ENCODE measurements around the gene CSTPP1.

CSTPP1 gene

DNA sequence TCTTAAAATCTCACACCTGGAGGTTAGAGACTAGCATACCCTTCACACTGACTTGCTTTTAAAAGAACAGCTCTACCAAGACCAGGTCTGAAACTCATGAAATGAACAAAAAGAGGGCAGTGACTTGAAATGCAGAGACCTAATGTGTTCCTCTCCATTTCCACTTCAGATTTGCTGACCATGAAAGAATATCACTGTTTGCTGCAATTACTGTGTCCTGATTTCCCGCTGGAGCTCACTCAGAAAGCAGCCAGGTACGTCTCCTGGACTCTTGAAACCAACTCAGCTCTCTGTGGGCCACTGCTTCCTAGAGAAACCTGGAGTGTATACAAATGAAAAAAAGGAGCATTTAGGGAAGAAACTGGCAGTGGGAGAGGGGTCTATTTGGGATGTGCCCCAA lies 200.9 kb downstream of the CSTPP1 start:
- Mint-ChIP-seq H3K4me1 (ENCODE audit: low read depth) (no peaks in the 10 kb centered on the region), H3K4me3 (no peak overlapping the region), H3K27ac (peak overlapping the region; percentile 6), H3K9me3 (no peaks in the 10 kb centered on the region), H3K36me3 (ENCODE audit: low read depth) (peaks cover 21% of the 10 kb centered on the region), H3K27me3 (no peaks in the 10 kb centered on the region)
- no peak for DNase-seq

DNA sequence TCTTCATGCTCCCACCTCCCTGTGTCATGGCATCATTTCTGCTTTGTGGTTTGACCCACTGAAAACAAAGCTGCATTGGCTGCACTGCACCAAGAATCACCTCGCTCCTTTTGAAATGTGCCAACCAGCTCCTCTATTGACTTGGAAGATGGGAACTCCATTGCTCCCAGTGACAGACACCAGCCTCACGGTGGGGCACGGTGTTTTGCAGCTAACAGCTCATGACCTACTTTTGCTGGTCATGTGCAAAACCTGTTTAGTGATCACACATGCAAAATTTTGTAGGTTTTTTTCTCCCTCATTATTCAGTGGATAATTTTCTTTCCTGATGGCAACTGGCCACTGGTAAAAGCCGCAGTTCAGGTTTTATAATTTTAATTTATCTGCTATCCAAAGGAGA lies 203.3 kb downstream of the CSTPP1 start:
- Mint-ChIP-seq H3K27me3 (no peaks in the 10 kb centered on the region), H3K9me3 (no peaks in the 10 kb centered on the region), H3K27ac (no peak overlapping the region), H3K36me3 (ENCODE audit: low read depth) (peaks cover 21% of the 10 kb centered on the region), H3K4me3 (no peak overlapping the region), H3K4me1 (ENCODE audit: low read depth) (no peaks in the 10 kb centered on the region)
- DNase-seq: no peak

- no peaks in the 10 kb centered on the region for H3K4me1 Mint-ChIP-seq (ENCODE audit: low read depth)
- peaks cover 11% of the 10 kb centered on the region for H3K36me3 Mint-ChIP-seq (ENCODE audit: low read depth)
- no peak overlapping the region for H3K4me3 Mint-ChIP-seq
- H3K27ac Mint-ChIP-seq: no peak overlapping the region
- no peak for DNase-seq
- no peaks in the 10 kb centered on the region for H3K9me3 Mint-ChIP-seq
- H3K27me3 Mint-ChIP-seq: no peaks in the 10 kb centered on the region
Observed at GRCh38 chr11:47143322-47143721, 206.8 kb downstream of the CSTPP1 start.

DNA sequence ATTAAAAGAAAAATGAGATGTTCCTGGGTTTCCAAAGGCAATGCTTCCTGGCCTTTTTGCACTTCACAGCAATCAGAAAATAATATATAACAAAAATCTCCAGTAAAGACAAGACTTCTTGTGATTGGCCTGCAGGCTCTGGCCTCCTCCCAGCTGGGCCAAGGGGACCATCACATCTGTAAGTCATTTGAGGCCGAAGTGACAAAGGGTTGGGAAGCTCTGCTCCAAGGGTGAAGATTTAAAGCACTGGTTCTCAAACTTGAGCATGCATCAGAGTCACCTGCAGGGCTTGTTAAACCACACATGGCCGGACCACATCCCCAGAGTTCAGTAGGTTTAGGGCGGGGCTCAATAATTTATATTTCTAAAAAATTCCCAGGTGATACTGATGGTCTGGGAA lies 208.0 kb downstream of the CSTPP1 start:
- H3K9me3 Mint-ChIP-seq: no peaks in the 10 kb centered on the region
- no peak overlapping the region for H3K27ac Mint-ChIP-seq
- no peak overlapping the region for H3K4me3 Mint-ChIP-seq
- no peaks in the 10 kb centered on the region for H3K27me3 Mint-ChIP-seq
- H3K36me3 Mint-ChIP-seq (ENCODE audit: low read depth): peaks cover 8% of the 10 kb centered on the region
- DNase-seq: no peak
- H3K4me1 Mint-ChIP-seq (ENCODE audit: low read depth): no peaks in the 10 kb centered on the region

GRCh38 chr11:47147250-47147649 lies 210.7 kb downstream of the CSTPP1 start:
- no peak overlapping the region for H3K27ac Mint-ChIP-seq
- H3K4me3 Mint-ChIP-seq: no peak overlapping the region
- no peaks in the 10 kb centered on the region for H3K4me1 Mint-ChIP-seq (ENCODE audit: low read depth)
- DNase-seq: no peak
- H3K27me3 Mint-ChIP-seq: no peaks in the 10 kb centered on the region
- H3K9me3 Mint-ChIP-seq: no peaks in the 10 kb centered on the region
- peaks cover 5% of the 10 kb centered on the region for H3K36me3 Mint-ChIP-seq (ENCODE audit: low read depth)

DNA sequence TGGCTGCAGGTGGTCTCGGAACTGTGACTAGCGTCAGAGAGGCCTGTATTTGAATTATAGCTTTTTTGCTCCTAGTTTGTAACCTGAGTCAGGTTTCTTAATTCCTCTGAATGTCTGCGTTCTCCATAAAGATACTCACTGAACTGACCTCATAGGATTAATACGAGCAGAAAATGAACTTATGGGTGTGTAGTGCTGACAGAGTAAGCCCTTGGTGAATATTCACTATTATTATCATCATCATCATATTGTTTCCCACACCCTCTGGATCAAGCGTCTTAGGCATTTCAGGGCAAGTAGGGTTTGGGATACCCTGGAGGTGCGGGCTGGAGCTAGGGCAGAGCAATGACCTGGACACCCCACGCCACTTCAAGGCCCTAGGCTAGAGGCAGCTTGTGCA lies 211.1 kb downstream of the CSTPP1 start:
- DNase-seq: no peak
- Mint-ChIP-seq H3K27ac (no peak overlapping the region), H3K27me3 (no peaks in the 10 kb centered on the region), H3K9me3 (no peaks in the 10 kb centered on the region), H3K36me3 (ENCODE audit: low read depth) (peaks cover 5% of the 10 kb centered on the region), H3K4me1 (ENCODE audit: low read depth) (no peaks in the 10 kb centered on the region), H3K4me3 (no peak overlapping the region)

- Mint-ChIP-seq H3K36me3 (ENCODE audit: low read depth) (peaks cover 5% of the 10 kb centered on the region), H3K4me1 (ENCODE audit: low read depth) (peaks cover 4% of the 10 kb centered on the region), H3K9me3 (no peaks in the 10 kb centered on the region), H3K4me3 (no peak overlapping the region), H3K27ac (no peak overlapping the region), H3K27me3 (no peaks in the 10 kb centered on the region)
- no peak for DNase-seq
Observed at GRCh38 chr11:47148270-47148669, 211.7 kb downstream of the CSTPP1 start.

GRCh38 chr11:47148903-47149531 lies 212.5 kb downstream of the CSTPP1 start:
- no peak overlapping the region for H3K4me3 Mint-ChIP-seq
- no peaks in the 10 kb centered on the region for H3K27me3 Mint-ChIP-seq
- DNase-seq: no peak
- H3K27ac Mint-ChIP-seq: no peak overlapping the region
- peaks cover 11% of the 10 kb centered on the region for H3K4me1 Mint-ChIP-seq (ENCODE audit: low read depth)
- peaks cover 5% of the 10 kb centered on the region for H3K36me3 Mint-ChIP-seq (ENCODE audit: low read depth)
- H3K9me3 Mint-ChIP-seq: no peaks in the 10 kb centered on the region

DNA sequence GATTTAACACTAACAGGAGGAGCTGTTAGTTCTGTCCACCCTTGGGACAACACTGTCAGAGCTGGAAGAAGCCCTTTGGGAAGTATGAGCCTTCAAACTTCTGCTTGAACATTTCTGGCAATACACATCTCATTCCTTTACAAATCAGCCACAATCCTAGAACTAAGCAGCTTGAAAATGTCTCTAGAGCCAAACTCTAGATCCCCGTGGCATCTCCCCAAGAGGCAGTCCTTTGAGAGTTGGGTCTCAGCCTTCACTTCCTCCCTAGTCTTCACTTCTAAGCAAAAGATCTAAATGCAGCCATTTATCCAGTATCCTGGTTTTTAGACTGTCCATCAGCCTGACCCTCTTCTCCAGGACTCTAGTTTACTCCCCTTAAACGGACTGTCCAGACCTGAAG lies 213.2 kb downstream of the CSTPP1 start:
- H3K9me3 Mint-ChIP-seq: no peaks in the 10 kb centered on the region
- no peak for DNase-seq
- H3K27me3 Mint-ChIP-seq: no peaks in the 10 kb centered on the region
- H3K27ac Mint-ChIP-seq: no peak overlapping the region
- peaks cover 5% of the 10 kb centered on the region for H3K36me3 Mint-ChIP-seq (ENCODE audit: low read depth)
- no peak overlapping the region for H3K4me3 Mint-ChIP-seq
- H3K4me1 Mint-ChIP-seq (ENCODE audit: low read depth): peaks cover 18% of the 10 kb centered on the region

GRCh38 chr11:47152126-47152952 lies 215.8 kb downstream of the CSTPP1 start:
- Mint-ChIP-seq H3K36me3 (ENCODE audit: low read depth) (peaks cover 5% of the 10 kb centered on the region), H3K9me3 (no peaks in the 10 kb centered on the region), H3K27ac (no peak overlapping the region), H3K4me1 (ENCODE audit: low read depth) (peaks cover 29% of the 10 kb centered on the region), H3K27me3 (no peaks in the 10 kb centered on the region), H3K4me3 (no peak overlapping the region)
- no peak for DNase-seq

GRCh38 chr11:47152953-47153950 lies 216.7 kb downstream of the CSTPP1 start:
- Mint-ChIP-seq H3K27ac (peak overlapping the region; percentile 60), H3K9me3 (no peaks in the 10 kb centered on the region), H3K27me3 (no peaks in the 10 kb centered on the region), H3K4me3 (no peak overlapping the region), H3K4me1 (ENCODE audit: low read depth) (peaks cover 29% of the 10 kb centered on the region), H3K36me3 (ENCODE audit: low read depth) (peaks cover 7% of the 10 kb centered on the region)
- peak; percentile 75 for DNase-seq

DNA sequence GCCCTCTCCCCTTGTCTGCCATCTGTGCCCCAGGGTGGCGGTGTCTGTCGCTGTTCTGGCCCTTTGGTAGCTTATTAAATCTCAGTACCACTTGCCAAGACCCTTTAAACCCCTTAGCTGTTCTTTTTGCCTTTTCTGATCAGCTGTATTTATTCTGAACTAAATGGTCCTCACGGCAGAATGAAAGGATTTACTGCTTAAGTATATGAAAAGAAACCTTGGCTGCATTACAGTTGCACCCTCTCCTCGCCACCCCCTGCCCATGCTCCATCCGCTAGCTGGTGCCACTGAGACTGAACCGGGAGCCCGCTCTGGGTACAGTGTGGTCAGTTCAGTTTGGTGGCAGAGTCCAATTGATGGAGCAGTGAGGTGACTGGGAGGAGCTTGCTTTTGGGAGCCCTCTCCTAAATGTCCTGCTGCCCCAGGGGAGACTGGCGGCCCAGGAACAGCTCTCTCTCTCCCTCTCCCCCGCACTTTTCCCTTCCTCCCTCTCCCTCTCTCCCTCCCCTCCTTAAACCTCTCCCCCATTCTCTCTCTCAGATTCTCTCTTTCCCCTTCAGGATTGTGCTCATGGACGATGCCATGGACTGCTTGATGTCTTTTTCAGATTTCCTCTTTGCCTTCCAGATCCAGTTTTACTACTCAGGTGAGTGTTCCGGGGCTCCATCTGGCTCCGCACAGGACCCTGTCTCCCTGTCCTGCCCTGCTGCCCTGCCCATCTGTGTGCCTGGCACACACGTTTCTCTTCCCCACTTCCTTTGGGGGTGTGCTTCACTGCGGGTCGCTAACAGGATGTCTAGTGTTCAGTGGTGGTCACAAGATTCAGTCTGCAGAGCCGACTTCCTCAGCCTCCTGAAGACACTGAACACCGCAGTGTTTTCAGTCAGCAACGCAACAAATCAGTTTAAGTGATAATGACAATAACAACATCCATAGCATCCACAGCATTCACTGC lies 218.3 kb downstream of the CSTPP1 start:
- peaks cover 29% of the 10 kb centered on the region for H3K4me1 Mint-ChIP-seq (ENCODE audit: low read depth)
- H3K27ac Mint-ChIP-seq: peak overlapping the region; percentile 80
- H3K36me3 Mint-ChIP-seq (ENCODE audit: low read depth): peaks cover 7% of the 10 kb centered on the region
- H3K27me3 Mint-ChIP-seq: no peaks in the 10 kb centered on the region
- DNase-seq: no peak
- H3K9me3 Mint-ChIP-seq: no peaks in the 10 kb centered on the region
- H3K4me3 Mint-ChIP-seq: no peak overlapping the region

DNA sequence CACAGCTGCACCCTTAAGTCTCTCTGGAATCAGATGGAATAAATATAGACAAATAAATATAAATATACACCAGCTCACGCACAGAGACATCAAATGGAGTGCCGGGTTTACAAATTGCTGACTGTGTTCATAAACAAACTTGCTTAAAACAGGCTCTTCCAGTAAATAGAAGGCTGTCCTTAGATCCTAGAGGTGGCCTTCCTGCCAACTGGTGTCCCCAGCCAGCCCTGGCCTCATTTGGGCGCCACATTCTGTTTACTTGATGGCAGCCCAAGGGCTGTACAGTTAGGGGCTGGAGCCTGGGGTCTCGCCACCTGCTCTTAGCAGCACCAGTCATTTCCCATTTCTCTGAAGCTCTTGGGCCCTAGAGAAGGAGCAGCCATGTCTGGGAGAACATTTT lies 219.3 kb downstream of the CSTPP1 start:
- no peak overlapping the region for H3K4me3 Mint-ChIP-seq
- no peak overlapping the region for H3K27ac Mint-ChIP-seq
- no peaks in the 10 kb centered on the region for H3K9me3 Mint-ChIP-seq
- H3K4me1 Mint-ChIP-seq (ENCODE audit: low read depth): peaks cover 29% of the 10 kb centered on the region
- H3K27me3 Mint-ChIP-seq: no peaks in the 10 kb centered on the region
- no peak for DNase-seq
- peaks cover 10% of the 10 kb centered on the region for H3K36me3 Mint-ChIP-seq (ENCODE audit: low read depth)

- H3K4me3 Mint-ChIP-seq: no peak overlapping the region
- peaks cover 10% of the 10 kb centered on the region for H3K36me3 Mint-ChIP-seq (ENCODE audit: low read depth)
- no peaks in the 10 kb centered on the region for H3K9me3 Mint-ChIP-seq
- H3K27me3 Mint-ChIP-seq: no peaks in the 10 kb centered on the region
- H3K4me1 Mint-ChIP-seq (ENCODE audit: low read depth): peaks cover 29% of the 10 kb centered on the region
- H3K27ac Mint-ChIP-seq: no peak overlapping the region
- no peak for DNase-seq
Observed at GRCh38 chr11:47156333-47156732, 219.8 kb downstream of the CSTPP1 start.

Data from activated T-cell treated with anti-CD3 and anti-CD28 coated beads, Interleukin-2, amount 50 U/mL, for 24 hours (primary cell).